H1 (cell line): ENCODE results near the gene ORC3. TPM values are rescaled to one million over a fixed set of nuclear protein-coding genes. Genes with fewer than 3 reads are reported as not detected.

ENCODE experiments used
- CTCF ChIA-PET: fragments of 300-600 bp; sonication (Branson Sonifier 250); formaldehyde crosslinking; loops from one replicate; lab custom pipeline; 2021; ENCODE audit not compliant: partially characterized antibody; lab: Charles Lee
- POLR2A ChIA-PET: fragments of 300-600 bp; sonication (Branson Sonifier 250); formaldehyde crosslinking; loops from one replicate; lab custom pipeline; 2021; ENCODE audit warnings: inconsistent platforms; ENCODE audit not compliant: partially characterized antibody; lab: Charles Lee
- DNase-seq, 2 experiments: peaks; one replicate each; pipeline versions ENCODE4 v3.0.0 to v3.0.0-alpha.2; 2010 to 2022; ENCODE audit warnings: low spot score in 2 of 2, low read depth in 1 of 2, mixed read lengths in 1 of 2
- FAIRE-seq: peaks from 2 replicates; lab custom pipeline; 2011; peaks lifted over from hg19 to GRCh38; lab: Jason Lieb, UNC
- H2AFZ ChIP-seq: 2 replicates; pipeline ENCODE4 v1.8.1; 2012; ENCODE audit warnings: low read length, inconsistent platforms
- H2AK5ac ChIP-seq: 2 replicates; pipeline ENCODE4 v1.6.1; 2013; ENCODE audit warnings: low read depth, low read length
- H2BK120ac ChIP-seq: replicated peaks from 2 replicates; pipeline ENCODE3; 2013; ENCODE audit warnings: low read depth, low read length, inconsistent platforms
- H2BK12ac ChIP-seq: 2 replicates; pipeline ENCODE4 v1.6.1; 2013; ENCODE audit warnings: low read depth, low read length
- H2BK15ac ChIP-seq: 2 replicates; pipeline ENCODE4 v1.6.1; 2013; ENCODE audit warnings: low read length
- H2BK20ac ChIP-seq: 2 replicates; pipeline ENCODE4 v1.6.1; 2013; ENCODE audit warnings: low read length
- H2BK5ac ChIP-seq: 2 replicates; pipeline ENCODE4 v1.6.1; 2013; ENCODE audit warnings: low read depth, low read length
- H3K14ac ChIP-seq: 2 replicates; pipeline ENCODE4 v1.6.1; 2013; ENCODE audit warnings: inconsistent platforms; ENCODE audit not compliant: insufficient read length
- H3K18ac ChIP-seq: 2 replicates; pipeline ENCODE4 v1.6.1; 2013; ENCODE audit warnings: low read length; ENCODE audit errors: extremely low read depth
- H3K23ac ChIP-seq: 2 replicates; pipeline ENCODE4 v1.6.1; 2013; ENCODE audit warnings: inconsistent platforms; ENCODE audit not compliant: insufficient read length
- H3K23me2 ChIP-seq: 2 replicates; pipeline ENCODE4 v1.6.1; 2013; ENCODE audit warnings: low read depth, low read length
- H3K27ac ChIP-seq: 2 replicates; pipeline ENCODE4 v1.6.1; 2011; ENCODE audit warnings: low read depth, low read length, inconsistent platforms
- H3K27me3 ChIP-seq, 4 experiments: replicated peaks in 1 of 4; 1 replicate in 1 of 4; 2 replicates in 3 of 4; pipeline versions ENCODE4 v1.6.1 to v1.8.1; 2011 to 2013; ENCODE audit warnings: low read length in 3 of 4, mild to moderate bottlenecking in 3 of 4, inconsistent platforms in 2 of 4, mixed read lengths in 2 of 4, moderate library complexity in 1 of 4; ENCODE audit not compliant: control insufficient read depth in 3 of 4, insufficient read depth in 3 of 4; ENCODE audit errors: extremely low read depth in 1 of 4
- H3K36me3 ChIP-seq, 4 experiments: 2 replicates each; pipeline versions ENCODE4 v1.6.1 to v1.8.1; 2011 to 2013; ENCODE audit warnings: mild to moderate bottlenecking in 4 of 4, low read length in 3 of 4, moderate library complexity in 2 of 4, control low read depth in 1 of 4, inconsistent platforms in 1 of 4; ENCODE audit not compliant: insufficient read depth in 4 of 4, control insufficient read depth in 2 of 4
- H3K4ac ChIP-seq: replicated peaks from 2 replicates; pipeline ENCODE3; 2013; ENCODE audit warnings: low read length, low read depth, mixed read lengths, inconsistent platforms; ENCODE audit not compliant: insufficient read length
- H3K4me1 ChIP-seq, 4 experiments: replicated peaks in 1 of 4; 1 replicate in 1 of 4; 2 replicates in 3 of 4; pipeline versions ENCODE4 v1.6.1 to v1.8.1; 2011 to 2013; ENCODE audit warnings: low read length in 3 of 4, inconsistent platforms in 2 of 4, mixed read lengths in 1 of 4; ENCODE audit not compliant: insufficient read depth in 4 of 4, control insufficient read depth in 3 of 4
- H3K4me2 ChIP-seq, 2 experiments: 2 replicates each; pipeline versions ENCODE4 v1.6.1 to v1.8.1; 2011 to 2013; ENCODE audit warnings: low read depth in 2 of 2, low read length in 2 of 2, control low read depth in 1 of 2, inconsistent platforms in 1 of 2, mild to moderate bottlenecking in 1 of 2; ENCODE audit not compliant: insufficient read depth in 1 of 2
- H3K4me3 ChIP-seq, 4 experiments: fragments of 200-600, 300-600 bp in 1 of 4; sonication (generic), shearing (Covaris generic), sonication (Bioruptor Twin) in 1 of 4; 2 replicates each; pipeline versions ENCODE4 v1.5.1 to v1.8.1; 2011 to 2016; ENCODE audit warnings: low read length in 4 of 4, low read depth in 3 of 4, control low read depth in 2 of 4, inconsistent platforms in 2 of 4, mild to moderate bottlenecking in 2 of 4, mixed read lengths in 1 of 4, moderate library complexity in 1 of 4; ENCODE audit not compliant: insufficient read depth in 2 of 4; ENCODE audit errors: extremely low read depth in 1 of 4
- H3K56ac ChIP-seq: replicated peaks from 2 replicates; pipeline ENCODE3; 2013; ENCODE audit warnings: low read depth, mild to moderate bottlenecking, mixed read lengths, low read length, inconsistent platforms; ENCODE audit not compliant: insufficient read length
- H3K79me1 ChIP-seq: 2 replicates; pipeline ENCODE4 v1.6.1; 2013; ENCODE audit warnings: low read depth, low read length, control low read depth
- H3K79me2 ChIP-seq, 2 experiments: 2 replicates each; pipeline versions ENCODE4 v1.6.1 to v1.8.1; 2012 to 2013; ENCODE audit warnings: low read length in 2 of 2, mild to moderate bottlenecking in 2 of 2, inconsistent platforms in 1 of 2; ENCODE audit not compliant: insufficient read depth in 2 of 2, control insufficient read depth in 1 of 2
- H3K9ac ChIP-seq, 4 experiments: replicated peaks in 1 of 4; 1 replicate in 1 of 4; 2 replicates in 3 of 4; pipeline versions ENCODE4 v1.6.1 to v1.8.1; 2011 to 2013; ENCODE audit warnings: low read depth in 3 of 4, low read length in 3 of 4, control low read depth in 2 of 4, mild to moderate bottlenecking in 2 of 4, moderate library complexity in 2 of 4, inconsistent platforms in 1 of 4; ENCODE audit errors: extremely low read depth in 1 of 4
- H3K9me3 ChIP-seq, 2 experiments: 2 replicates each; pipeline versions ENCODE4 v1.6.1 to v1.8.1; 2012 to 2013; ENCODE audit warnings: mild to moderate bottlenecking in 2 of 2, moderate library complexity in 2 of 2, control low read depth in 1 of 2, inconsistent platforms in 1 of 2, low read depth in 1 of 2, low read length in 1 of 2, mixed read lengths in 1 of 2; ENCODE audit not compliant: insufficient read depth in 2 of 2
- H4K20me1 ChIP-seq, 2 experiments: replicated peaks in 1 of 2; 2 replicates each; pipeline versions ENCODE3 to v1.8.1; 2011 to 2013; ENCODE audit warnings: inconsistent platforms in 2 of 2, low read length in 2 of 2, mild to moderate bottlenecking in 1 of 2; ENCODE audit not compliant: insufficient read depth in 2 of 2, control insufficient read depth in 1 of 2
- H4K5ac ChIP-seq: 2 replicates; pipeline ENCODE4 v1.6.1; 2013; ENCODE audit warnings: low read length, low read depth, mixed read lengths, inconsistent platforms; ENCODE audit not compliant: insufficient read length
- H4K8ac ChIP-seq: 2 replicates; pipeline ENCODE4 v1.8.0; 2013; ENCODE audit warnings: mild to moderate bottlenecking, moderate library complexity, low read length, inconsistent platforms; ENCODE audit not compliant: insufficient read depth; ENCODE audit errors: extremely low read depth
- H4K91ac ChIP-seq: replicated peaks from 2 replicates; pipeline ENCODE3; 2013; ENCODE audit warnings: low read length, mixed read lengths, inconsistent platforms; ENCODE audit not compliant: insufficient read length
- EP300 ChIP-seq, 2 experiments: IDR thresholded peaks; 1 replicate in 1 of 2; 2 replicates in 1 of 2; pipeline ENCODE4 v1.6.1; 2011 to 2012; ENCODE audit warnings: low read depth in 2 of 2, low read length in 2 of 2, mild to moderate bottlenecking in 2 of 2, borderline replicate concordance in 1 of 2, inconsistent platforms in 1 of 2, moderate library complexity in 1 of 2
- GABPA ChIP-seq: IDR thresholded peaks from 2 replicates; pipeline ENCODE4 v1.6.1; 2011; ENCODE audit warnings: mild to moderate bottlenecking, low read length, moderate library complexity, borderline replicate concordance; ENCODE audit not compliant: insufficient read depth
- GTF2F1 ChIP-seq: IDR thresholded peaks from 2 replicates; pipeline ENCODE4 v1.6.1; 2012; ENCODE audit warnings: low read depth, low read length, improper control_type of control experiment, borderline replicate concordance
- TAF7 ChIP-seq: optimal IDR thresholded peaks from 2 replicates; pipeline ENCODE3; 2011; ENCODE audit warnings: low read depth, mild to moderate bottlenecking, inconsistent platforms, low read length, moderate library complexity, borderline replicate concordance
- WGBS, 2 experiments: shearing (Covaris generic) in 1 of 2; methylation state at CpG; one replicate each; pipeline versions ENCODE4 v1.1.6 to v1.1.7; 2013 to 2015; ENCODE audit warnings: low lambda C conversion rate in 2 of 2, mixed read lengths in 2 of 2, inconsistent platforms in 1 of 2, low coverage in 1 of 2, missing lambda C conversion rate in 1 of 2; ENCODE audit not compliant: insufficient replicate concordance in 2 of 2, insufficient coverage in 1 of 2, insufficient read length in 1 of 2; ENCODE audit errors: extremely low coverage in 1 of 2, missing lambda C conversion rate in 1 of 2; 5-methylcytosine and 5-hydroxymethylcytosine counted together
- polyA plus RNA-seq, 7 experiments: library from polyadenylated mRNA; depleted of rRNA in 3 of 7; stranded (reverse) in 5 of 7; unstranded in 2 of 7; fragments of >200 nt in 5 of 7; fragments of 200-250 nt in 2 of 7; gene quantifications; 1 replicate in 5 of 7; 2 replicates in 1 of 7; 4 replicates in 1 of 7; pipeline versions ENCODE4 v1.2.1 to v1.2.3, GENCODE V29; 2011 to 2013; ENCODE audit warnings: missing spikeins in 2 of 7, mixed read lengths in 2 of 7
- total RNA-seq: library from RNA; stranded (reverse); fragmentation: NEBNext Ultra II Directional; extraction: Animal tissue kit (Norgen Biotek cat#: 25700); gene quantifications from 2 replicates; pipeline ENCODE4 v1.2.1, GENCODE V29; 2021

The ORC3 gene
- total and polyA plus RNA-seq, 2 of the 8 experiments (the other 6 are each of a cell fraction or from before 2014, with no cell fraction given) = 35.9 to 60.9 TPM

DNA sequence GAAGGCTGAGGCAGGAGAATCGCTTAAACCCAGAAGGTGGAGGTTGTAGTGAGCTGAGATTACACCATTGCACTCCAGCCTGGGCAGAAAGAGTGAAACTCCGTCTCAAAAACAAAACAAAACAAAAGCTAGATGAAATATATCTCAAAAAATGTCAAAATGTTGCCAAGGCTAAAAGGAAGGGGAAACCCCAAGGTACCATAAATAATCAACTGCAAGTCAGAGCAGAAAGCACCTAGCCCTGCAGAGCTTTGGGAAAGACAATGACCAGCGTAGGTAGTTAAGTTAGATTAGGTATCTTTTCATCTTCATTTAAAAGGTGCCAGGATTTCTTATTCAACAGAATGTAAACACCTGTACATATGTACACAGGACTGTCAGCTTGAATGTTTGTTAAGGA is 79.1 kb downstream of the ORC3 start:
- TF ChIP-seq GTF2F1 = no peak
- TF ChIP-seq EP300 (IDR thresholded peaks at IDR 0.05; ENCODE audit: borderline replicate concordance in 1 of 2, low read depth in 2 of 2, low read length in 2 of 2) = no peak
- TF ChIP-seq GABPA = no peak
- no peak for TF ChIP-seq TAF7
- Histone ChIP-seq H2AFZ (no peak overlapping the region), H2AK5ac (no peak overlapping the region), H4K20me1 (no peaks in the 10 kb centered on the region), H2BK20ac (no peak overlapping the region), H3K27ac (no peak overlapping the region), H3K79me1 (no peaks in the 10 kb centered on the region), H3K79me2 (no peaks in the 10 kb centered on the region), H2BK120ac (no peak overlapping the region), H4K91ac (no peak overlapping the region), H3K9me3 (no peaks in the 10 kb centered on the region), H3K27me3 (no peaks in the 10 kb centered on the region), H3K4ac (no peak overlapping the region), H3K56ac (no peak overlapping the region), H2BK5ac (no peak overlapping the region), H3K4me1 (peaks cover 0 to 3% (median 0%) of the 10 kb centered on the region in 4 experiments; a peak in 2 of 7 replicates), H3K18ac (no peak overlapping the region), H3K4me3 (no peak overlapping the region), H3K36me3 (peaks cover 0 to 41% (median 6%) of the 10 kb centered on the region in 4 experiments; a peak in 4 of 8 replicates), H3K23ac (no peak overlapping the region), H4K8ac (no peak overlapping the region), H3K4me2 (no peak overlapping the region), H3K14ac (no peak overlapping the region), H2BK12ac (no peak overlapping the region), H3K9ac (no peak overlapping the region), H2BK15ac (no peak overlapping the region), H4K5ac (no peak overlapping the region), H3K23me2 (no peaks in the 10 kb centered on the region; the same call in 1 of the 2 replicates)
- no peak for FAIRE-seq
- no peak for DNase-seq
- 94% methylated on average over 3 of the region's 3 CpGs; no CpG with 5 or more reads in 1 of the 2 experiments for WGBS, 2 experiments
- CTCF ChIA-PET = interaction anchor here (0.6 to 1.3 kb wide), 3 partner anchors 12 to 315 kb away, joined by 4 read pairs; no protein-coding TSS in a partner anchor
- POLR2A ChIA-PET = interaction anchor here (1.0 to 1.5 kb wide), 3 partner anchors 13 to 33 kb away, joined by 3 read pairs; partner anchors contain the start of gene AKIRIN2
